GM19351 (cell line): ENCODE measurements around the gene ZNF664.

Source experiments
- ATAC-seq: cut with Tn5 transposase; IDR thresholded peaks from one replicate; pipeline ENCODE4 v1.9.1; 2021; ENCODE audit warnings: mild to moderate bottlenecking, moderate library complexity; ENCODE audit not compliant: unreplicated experiment

ZNF664 gene

DNA sequence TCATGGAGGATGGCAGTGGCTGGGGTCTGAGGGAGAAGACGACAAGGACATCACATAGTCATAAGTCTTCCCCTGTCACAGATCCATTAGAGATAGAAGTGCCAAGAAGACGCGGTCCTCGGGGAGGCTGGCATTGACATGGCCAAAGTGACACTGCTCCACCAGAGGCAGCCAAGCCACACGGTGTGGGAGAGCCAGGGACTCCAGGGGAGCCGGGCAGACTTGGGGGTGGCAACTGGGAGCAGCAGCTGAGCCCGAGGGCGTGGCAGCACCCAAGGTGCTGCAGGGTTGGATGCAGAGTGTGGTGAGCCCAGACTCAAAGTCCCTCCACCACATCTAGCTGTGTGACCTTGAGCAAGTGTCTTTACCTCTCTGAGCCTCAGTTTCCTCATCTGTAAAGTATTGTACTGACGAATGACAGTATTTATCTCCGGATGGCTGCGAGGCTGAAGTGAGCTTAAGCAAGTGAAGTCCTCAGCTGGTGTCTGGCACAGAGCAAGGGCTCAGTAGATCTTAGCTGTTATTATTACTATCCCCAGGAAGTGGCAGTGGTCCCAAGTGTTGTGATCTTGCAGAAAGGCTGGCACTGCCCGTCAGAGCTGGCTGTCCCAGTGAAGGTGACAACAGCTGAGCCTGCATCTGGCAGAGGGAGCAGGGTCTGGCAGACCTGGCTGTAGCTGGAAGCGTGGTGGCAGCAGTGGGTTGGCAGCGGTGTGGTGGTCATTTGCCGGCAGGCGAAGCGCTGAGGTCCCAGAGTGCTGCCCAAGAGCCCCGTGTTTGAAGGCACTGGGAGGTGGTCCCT lies 54.9 kb downstream of the ZNF664 start:
- ATAC-seq = no peak

DNA sequence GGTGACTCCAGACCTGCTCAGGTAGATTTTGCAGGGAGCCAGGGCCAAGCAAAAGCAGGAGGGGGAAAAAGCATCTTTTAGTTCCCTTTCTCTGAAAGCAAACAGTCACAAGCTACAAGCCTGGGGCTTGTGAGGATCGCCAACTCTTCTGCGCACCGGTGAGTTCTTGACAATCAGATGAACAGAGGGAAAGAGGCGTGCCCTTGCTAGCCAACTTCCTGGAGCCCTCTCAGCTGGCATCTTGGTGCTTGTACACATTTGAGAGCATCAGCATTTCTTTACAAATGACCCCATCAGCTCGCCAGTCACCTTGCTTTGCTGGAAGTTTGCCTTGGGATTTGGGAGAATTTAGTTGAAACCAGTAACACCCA lies 55.5 kb downstream of the ZNF664 start:
- ATAC-seq = no peak

GRCh38 chr12:124030008-124030407 lies 57.0 kb downstream of the ZNF664 start:
- ATAC-seq = no peak

- ATAC-seq = no peak
These were observed 57.5 kb downstream of the ZNF664 start for GRCh38 chr12:124030510-124030909.

DNA sequence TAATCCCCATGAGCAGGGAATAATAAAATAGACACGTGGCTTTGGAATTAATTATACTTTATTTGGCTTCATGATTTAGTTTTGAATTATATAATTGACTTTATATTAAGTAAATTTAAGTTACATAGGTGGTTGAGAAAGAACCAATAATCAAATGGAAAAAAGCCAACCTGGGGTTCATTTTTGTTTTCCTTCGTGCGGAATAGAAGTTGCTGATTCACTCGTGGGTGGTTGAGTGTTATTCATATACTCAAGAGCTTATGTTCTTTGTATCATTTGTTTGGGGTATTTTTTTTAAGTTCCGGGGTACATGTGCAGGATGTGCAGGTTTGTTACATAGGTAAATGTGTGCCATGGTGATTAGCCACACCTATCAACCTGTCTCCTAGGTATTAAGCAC lies 58.0 kb downstream of the ZNF664 start:
- ATAC-seq = no peak

GRCh38 chr12:124032265-124032886 lies 59.4 kb downstream of the ZNF664 start:
- no peak for ATAC-seq

DNA sequence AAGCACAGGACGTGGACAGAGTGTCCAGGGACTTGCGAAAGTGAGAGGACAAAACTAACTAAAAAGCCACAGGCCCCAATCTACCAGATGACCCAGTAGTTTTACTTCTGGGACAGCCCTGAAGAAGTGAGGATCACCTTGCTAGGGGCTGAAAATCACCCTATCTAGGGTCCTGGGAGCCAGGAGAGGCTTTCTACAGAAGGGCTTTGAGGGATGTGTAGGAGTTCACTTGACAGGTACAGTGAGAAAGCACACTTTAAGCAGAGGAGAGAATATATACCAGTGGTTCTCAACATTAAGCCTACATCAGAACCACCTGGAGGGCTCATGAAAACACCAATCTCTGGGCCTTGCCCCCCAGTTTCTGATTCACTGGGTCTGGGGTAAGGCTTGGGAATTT lies 60.8 kb downstream of the ZNF664 start:
- ATAC-seq = no peak

GRCh38 chr12:124034297-124034696 lies 61.3 kb downstream of the ZNF664 start:
- no peak for ATAC-seq

DNA sequence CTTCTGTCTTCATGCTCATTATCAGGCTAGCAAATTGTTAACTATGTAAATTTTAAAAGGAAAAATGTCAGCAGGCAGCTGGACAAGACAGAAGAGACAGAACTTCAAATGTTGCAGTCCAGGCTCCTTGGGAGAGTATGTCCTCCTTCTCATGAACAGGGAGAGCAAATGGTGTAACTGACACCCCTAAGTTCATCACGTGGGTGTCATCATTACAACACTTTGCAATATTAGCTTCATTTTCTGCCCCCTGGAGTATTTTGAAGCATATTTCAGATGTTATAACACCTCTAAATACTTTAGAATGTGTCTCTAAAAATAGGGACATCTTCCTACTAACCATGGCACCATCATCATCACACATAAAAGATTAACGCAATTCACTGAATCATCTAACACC lies 62.1 kb downstream of the ZNF664 start:
- no peak for ATAC-seq

- ATAC-seq = no peak
These were observed 63.2 kb downstream of the ZNF664 start for GRCh38 chr12:124036171-124036598.

- no peak for ATAC-seq
These were observed 63.7 kb downstream of the ZNF664 start for GRCh38 chr12:124036657-124037109.

GRCh38 chr12:124037331-124037730 lies 64.3 kb downstream of the ZNF664 start:
- no peak for ATAC-seq

- no peak for ATAC-seq
These were observed 66.3 kb downstream of the ZNF664 start for GRCh38 chr12:124039276-124039675.

DNA sequence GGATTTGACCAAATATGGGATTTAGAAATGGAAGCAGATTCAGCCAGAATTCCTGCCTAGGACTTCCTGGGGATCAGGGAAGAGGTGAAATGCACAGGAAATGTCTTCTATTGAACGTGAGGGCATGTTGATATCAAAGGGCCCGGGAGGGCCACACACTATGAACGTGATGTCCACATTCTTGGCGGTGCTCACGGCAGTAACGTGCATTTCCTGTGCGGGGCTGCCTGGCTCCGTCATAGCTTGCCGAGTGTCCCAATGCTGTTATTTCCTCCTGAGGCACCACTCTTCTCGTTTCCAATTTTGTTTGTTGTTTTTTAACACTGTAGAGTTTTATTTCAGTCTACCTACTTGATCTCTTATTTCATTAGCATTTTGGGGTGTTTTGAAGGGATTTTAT lies 67.3 kb downstream of the ZNF664 start:
- no peak for ATAC-seq

GRCh38 chr12:124040737-124041136 lies 67.7 kb downstream of the ZNF664 start:
- no peak for ATAC-seq

- ATAC-seq = no peak
These were observed 68.9 kb downstream of the ZNF664 start for GRCh38 chr12:124041907-124042306.

DNA sequence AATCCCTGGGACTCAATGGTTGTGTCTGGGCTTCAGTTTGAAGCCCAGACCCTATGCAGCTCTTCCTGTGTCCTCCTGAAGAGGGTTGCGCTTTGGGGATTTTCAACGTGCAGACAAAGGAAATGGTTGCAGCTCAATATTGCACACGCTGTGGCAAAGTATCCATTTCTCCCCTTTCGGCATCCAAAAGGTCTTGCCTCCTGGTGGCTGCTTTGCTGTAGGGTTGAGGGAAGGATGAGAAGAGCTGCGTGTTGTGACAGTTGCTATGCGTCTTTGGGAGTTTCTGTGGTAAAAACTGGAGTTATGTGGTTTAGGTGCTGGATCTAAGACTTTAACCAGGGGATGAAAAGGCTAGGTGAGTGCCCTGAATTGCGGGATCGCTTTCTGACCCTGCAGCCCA lies 71.0 kb downstream of the ZNF664 start:
- no peak for ATAC-seq

DNA sequence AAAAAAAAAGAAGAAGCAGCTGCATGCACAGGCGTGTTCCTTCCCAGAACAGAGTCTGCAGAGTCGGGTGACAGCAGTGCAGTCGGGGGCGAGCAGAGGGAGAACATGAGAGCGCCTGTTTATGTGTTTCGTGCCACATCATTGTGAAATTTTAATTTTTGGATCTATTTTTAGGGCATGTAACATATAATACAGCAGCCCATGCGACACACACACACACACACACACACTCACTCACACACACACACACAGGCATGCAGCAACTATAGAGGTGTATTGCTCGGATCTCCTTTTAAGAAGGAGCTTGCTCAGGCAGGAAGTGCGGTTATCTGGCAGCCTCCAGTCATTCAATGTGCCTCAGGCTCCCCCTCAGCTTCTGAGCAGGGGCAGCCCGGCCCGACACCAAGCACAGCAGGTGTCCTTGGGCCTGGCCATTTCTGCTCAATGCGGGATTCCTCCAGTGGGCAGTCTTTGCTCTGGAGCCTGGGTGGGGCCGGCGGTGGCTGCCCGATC lies 71.8 kb downstream of the ZNF664 start:
- no peak for ATAC-seq

GRCh38 chr12:124045671-124046455 lies 72.8 kb downstream of the ZNF664 start:
- no peak for ATAC-seq

DNA sequence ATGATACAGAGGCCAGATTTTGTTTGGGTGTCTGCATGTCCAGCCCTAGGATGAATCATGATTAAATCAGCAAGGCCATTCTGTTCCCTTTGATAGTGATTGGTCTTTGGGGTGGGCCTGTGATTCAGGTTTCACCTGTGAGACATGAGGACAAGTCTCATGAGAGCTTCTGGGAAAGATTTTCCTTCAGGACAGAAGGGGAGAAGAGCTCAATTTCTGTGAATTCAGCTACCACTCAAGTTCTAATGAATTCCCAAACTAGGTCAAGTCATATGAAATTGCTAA lies 73.4 kb downstream of the ZNF664 start:
- no peak for ATAC-seq

DNA sequence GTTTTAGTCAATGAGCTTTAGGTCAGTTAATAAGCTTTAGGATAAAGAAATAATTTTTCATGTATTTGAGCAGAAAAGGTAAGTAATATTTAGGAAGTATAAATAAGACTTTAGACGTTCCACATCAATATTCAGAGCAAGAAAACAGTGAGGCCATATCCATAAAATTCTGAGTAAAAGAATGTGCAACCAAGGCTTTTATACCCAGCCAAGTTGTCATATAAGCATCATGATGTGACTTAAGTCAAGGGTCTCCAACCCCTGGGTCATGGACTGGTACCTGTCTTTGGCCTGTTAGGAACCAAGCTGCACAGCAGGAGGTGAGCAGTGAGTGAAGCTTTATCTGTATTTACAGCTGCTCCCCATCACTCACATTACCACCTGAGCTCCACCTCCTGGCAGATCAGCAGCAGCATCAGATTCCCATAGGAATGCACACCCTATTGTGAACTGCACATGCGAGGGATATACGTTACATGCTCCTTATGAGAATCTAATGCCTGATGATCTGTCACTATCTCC lies 74.1 kb downstream of the ZNF664 start:
- ATAC-seq = no peak
